Activated naive CD8-positive, alpha-beta T cell treated with anti-CD3 and anti-CD28 coated beads, Interleukin-2, amount 10 ng/mL, durations not matched to agents 7 days and 5 days (primary cell): ENCODE data around the gene TSEN34. TPM values are rescaled to one million over a fixed set of nuclear protein-coding genes. Genes with fewer than 3 reads are reported as not detected.

Experiments used
- ATAC-seq: fragments of 150-1000 bp; cut with Tn5 transposase; one replicate; pipeline ENCODE4 v1.10.0; 2021; ENCODE audit warnings: low read depth, moderate library complexity
- POLR2A ChIA-PET: fragments of 350-600 bp; sonication (Branson Sonifier 250); formaldehyde crosslinking; loops from one replicate; lab custom pipeline; 2021; ENCODE audit warnings: antibody characterized with exemption; lab: Charles Lee
- DNase-seq: peaks from one replicate; pipeline ENCODE4 v3.0.0; 2021
- H3K27ac Mint-ChIP-seq: one replicate; pipeline ENCODE4 v1.8.0; 2022; ENCODE audit warnings: mild to moderate bottlenecking, mixed read lengths
- H3K27me3 Mint-ChIP-seq: one replicate; pipeline ENCODE4 v1.8.0; 2022; ENCODE audit warnings: mild to moderate bottlenecking, moderate library complexity, mixed read lengths
- H3K36me3 Mint-ChIP-seq: one replicate; pipeline ENCODE4 v1.8.0; 2021; ENCODE audit warnings: mild to moderate bottlenecking, mixed read lengths
- H3K4me1 Mint-ChIP-seq: one replicate; pipeline ENCODE4 v1.8.0; 2021; ENCODE audit warnings: mixed read lengths
- H3K4me3 Mint-ChIP-seq: one replicate; pipeline ENCODE4 v1.8.0; 2022; ENCODE audit warnings: mild to moderate bottlenecking, moderate library complexity, mixed read lengths
- H3K9me3 Mint-ChIP-seq: one replicate; pipeline ENCODE4 v1.8.0; 2021; ENCODE audit warnings: mixed read lengths
- total RNA-seq, 2 experiments: library from RNA; stranded (reverse); gene quantifications; one replicate each; pipeline ENCODE4 v1.2.3, GENCODE V29; 2021

The TSEN34 gene
- total RNA-seq, 2 experiments from 2014 or later, result 16.3 to 17.4 TPM

GRCh38 chr19:54154603-54155345, 36.3 kb upstream of the TSEN34 start:
- H3K4me3 Mint-ChIP-seq, result peak overlapping the region; percentile 52
- POLR2A ChIA-PET, result interaction anchor here (0.6 to 1.2 kb wide), 4 partner anchors 18 to 280 kb away, joined by 3 to 5 read pairs (median 3); partner anchors contain the start of gene CNOT3
- peaks cover 37% of the 10 kb centered on the region for H3K36me3 Mint-ChIP-seq

DNA sequence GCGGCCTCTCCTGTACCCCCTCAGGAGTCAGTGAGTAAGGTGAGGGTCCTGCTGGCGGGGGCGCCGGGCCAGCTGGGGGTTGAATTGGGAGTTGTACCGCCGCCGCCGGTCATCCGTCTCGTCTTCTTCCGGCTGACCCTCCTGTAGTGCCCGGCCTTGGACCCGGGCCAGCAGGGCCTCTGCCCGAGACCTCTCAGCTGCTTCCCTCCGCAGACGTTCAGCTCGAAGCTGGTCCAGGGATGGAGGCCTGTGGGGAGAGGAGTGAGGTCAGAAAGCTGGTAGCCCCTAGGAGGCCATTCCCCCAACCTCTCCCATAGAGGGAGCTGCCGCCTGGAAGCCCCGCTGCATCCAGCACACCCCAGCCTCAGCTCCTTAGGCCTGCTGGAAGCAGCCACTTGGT, 35.4 kb upstream of the TSEN34 start:
- Mint-ChIP-seq H3K27me3 (no peaks in the 10 kb centered on the region), H3K9me3 (no peaks in the 10 kb centered on the region), H3K4me1 (peaks cover 30% of the 10 kb centered on the region), H3K4me3 (peak overlapping the region; percentile 25), H3K36me3 (peaks cover 34% of the 10 kb centered on the region), H3K27ac (no peak overlapping the region)
- DNase-seq (no peak), ATAC-seq (no peak)
- POLR2A ChIA-PET, result interaction anchor here (1.2 kb wide), 1 partner anchor 19 kb away, joined by 3 read pairs; the partner anchor contains the start of gene CNOT3

More at GRCh38 chr19:54154603-54155345, 36.3 kb upstream of the TSEN34 start:
- ATAC-seq, result peak; percentile 21
- Mint-ChIP-seq H3K27ac (peak overlapping the region; percentile 90), H3K9me3 (no peaks in the 10 kb centered on the region), H3K27me3 (no peaks in the 10 kb centered on the region), H3K4me1 (peaks cover 27% of the 10 kb centered on the region)
- DNase-seq, result peak; percentile 59

DNA sequence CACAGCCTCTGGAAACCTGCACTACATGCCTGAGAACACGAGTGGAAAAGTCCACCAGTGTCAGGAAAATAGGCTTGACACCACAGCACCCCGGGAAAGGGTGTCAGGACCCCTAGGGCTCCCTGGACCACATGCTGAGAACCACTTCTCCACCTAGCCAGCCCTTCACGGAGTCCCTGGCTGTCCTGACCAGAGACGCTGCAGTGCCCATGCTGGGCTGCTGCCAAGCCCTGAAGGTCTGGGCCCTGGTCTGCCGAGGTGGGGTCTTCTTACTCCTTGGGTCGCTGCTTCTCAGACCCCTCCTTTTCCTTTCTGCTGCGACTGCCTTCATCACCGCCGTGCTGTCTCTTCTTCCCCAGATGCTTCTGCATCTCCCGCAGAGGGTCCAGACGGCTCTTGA, 34.6 kb upstream of the TSEN34 start:
- Mint-ChIP-seq H3K27ac (no peak overlapping the region), H3K4me3 (no peak overlapping the region), H3K4me1 (peaks cover 33% of the 10 kb centered on the region), H3K9me3 (no peaks in the 10 kb centered on the region), H3K27me3 (no peaks in the 10 kb centered on the region), H3K36me3 (peaks cover 30% of the 10 kb centered on the region)
- ATAC-seq, result no peak
- DNase-seq, result no peak
- POLR2A ChIA-PET, result interaction anchor here (0.6 to 1.2 kb wide), 2 partner anchors 20 to 45 kb away, joined by 3 to 4 read pairs; no protein-coding TSS in a partner anchor

DNA sequence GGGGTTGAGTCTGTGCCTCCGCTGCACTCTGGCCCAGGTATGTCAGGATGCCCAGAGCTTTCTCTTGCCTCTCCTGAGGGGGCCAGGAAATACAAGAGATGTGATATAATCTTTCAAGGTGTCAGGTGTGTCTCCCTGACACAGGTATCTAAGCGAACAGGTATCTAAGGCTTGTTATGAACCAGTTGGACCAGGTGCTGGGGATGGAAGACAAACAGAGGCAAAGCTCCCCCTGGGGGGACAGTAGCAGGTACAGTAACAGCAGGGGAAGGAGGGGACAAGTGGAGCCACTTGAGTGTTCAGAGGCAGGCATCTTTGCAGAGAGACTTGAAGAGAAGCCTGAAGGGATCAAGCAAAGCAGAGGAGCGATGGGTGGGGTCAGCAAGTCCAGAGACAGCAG, 34.2 kb upstream of the TSEN34 start:
- Mint-ChIP-seq H3K4me3 (peak overlapping the region; percentile 40), H3K9me3 (no peaks in the 10 kb centered on the region)
- POLR2A ChIA-PET, result interaction anchor here (0.6 to 1.2 kb wide), 2 partner anchors 20 to 46 kb away, joined by 3 to 4 read pairs; no protein-coding TSS in a partner anchor

DNA sequence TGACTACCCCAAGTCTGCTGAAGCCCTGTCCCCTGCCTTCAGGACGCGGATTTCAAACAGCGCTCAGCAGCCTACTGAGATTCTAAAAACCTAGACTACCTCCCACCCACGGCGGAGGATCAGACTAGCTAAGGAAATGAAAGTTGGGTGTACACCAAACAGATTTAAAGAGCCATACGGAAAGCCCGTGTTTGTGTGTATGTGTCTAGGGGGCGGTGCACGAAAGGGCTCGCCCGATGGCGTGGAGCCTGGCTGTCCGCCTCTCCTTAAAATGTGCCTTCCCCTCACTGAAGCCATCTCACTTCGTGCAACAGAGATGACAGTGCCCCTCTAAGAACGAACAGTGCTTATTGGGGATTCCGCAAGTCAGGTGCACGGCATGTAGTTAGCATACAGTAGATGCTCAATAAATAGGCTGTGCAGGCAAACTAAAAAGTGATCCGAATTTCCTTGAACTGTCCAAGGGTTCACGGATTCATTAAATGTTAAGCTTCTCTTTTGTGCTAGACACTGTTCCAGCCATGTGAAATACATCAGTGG, 32.2 kb upstream of the TSEN34 start:
- no peaks in the 10 kb centered on the region for H3K27me3 Mint-ChIP-seq
- POLR2A ChIA-PET, result interaction anchor here (0.8 to 4.1 kb wide), 13 partner anchors 9 to 293 kb away, joined by 3 to 30 read pairs (median 6); partner anchors contain the start of genes CNOT3, MBOAT7, RPS9 and TFPT
- peak overlapping the region; percentile 97 for H3K4me3 Mint-ChIP-seq
- peaks cover 40% of the 10 kb centered on the region for H3K4me1 Mint-ChIP-seq
- no peak for ATAC-seq
- H3K9me3 Mint-ChIP-seq, result no peaks in the 10 kb centered on the region
- peak overlapping the region; percentile 99 for H3K27ac Mint-ChIP-seq
- H3K36me3 Mint-ChIP-seq, result peaks cover 26% of the 10 kb centered on the region
- DNase-seq, result peak; percentile 50

More for the DNA sequence above, 34.2 kb upstream of the TSEN34 start:
- DNase-seq (no peak), ATAC-seq (no peak)
- no peaks in the 10 kb centered on the region for H3K27me3 Mint-ChIP-seq
- H3K36me3 Mint-ChIP-seq, result peaks cover 30% of the 10 kb centered on the region
- H3K4me1 Mint-ChIP-seq, result peaks cover 33% of the 10 kb centered on the region
- H3K27ac Mint-ChIP-seq, result peak overlapping the region; percentile 66

- H3K27ac Mint-ChIP-seq, result peak within 1 kb of the TSS; percentile 99
- H3K4me3 Mint-ChIP-seq, result peak within 1 kb of the TSS; percentile 97
- peaks cover 20% of the 10 kb centered on the region for H3K36me3 Mint-ChIP-seq
- ATAC-seq (peak; percentile 86), DNase-seq (peak; percentile 91)
- no peaks in the 10 kb centered on the region for H3K27me3 Mint-ChIP-seq
- H3K9me3 Mint-ChIP-seq, result no peaks in the 10 kb centered on the region
- peaks cover 39% of the 10 kb centered on the region for H3K4me1 Mint-ChIP-seq
- POLR2A ChIA-PET, result interaction anchor here (0.7 to 4.1 kb wide), 14 partner anchors 9 to 293 kb away, joined by 3 to 30 read pairs (median 6); partner anchors contain the start of genes CNOT3, MBOAT7, RPS9 and TFPT
These were observed 31.5 kb upstream of the TSEN34 start, which contains the start of gene LENG1 for GRCh38 chr19:54159352-54160181. LENG1 (minus strand) TSS chr19:54159721; CDS start chr19:54159695, 26 bp downstream.

- no peaks in the 10 kb centered on the region for H3K9me3 Mint-ChIP-seq
- no peaks in the 10 kb centered on the region for H3K27me3 Mint-ChIP-seq
- POLR2A ChIA-PET, result interaction anchor here (0.7 to 4.1 kb wide), 10 partner anchors 10 to 294 kb away, joined by 3 to 30 read pairs (median 6); partner anchors contain the start of genes CNOT3, MBOAT7, RPS9 and TMC4
- DNase-seq (no peak), ATAC-seq (no peak)
- peak overlapping the region; percentile 99 for H3K27ac Mint-ChIP-seq
- H3K4me3 Mint-ChIP-seq, result peak overlapping the region; percentile 97
- peaks cover 14% of the 10 kb centered on the region for H3K36me3 Mint-ChIP-seq
- H3K4me1 Mint-ChIP-seq, result peaks cover 36% of the 10 kb centered on the region
These were observed 30.8 kb upstream of the TSEN34 start for GRCh38 chr19:54160182-54160811.

GRCh38 chr19:54160854-54161253, 30.3 kb upstream of the TSEN34 start:
- H3K27ac Mint-ChIP-seq, result peak overlapping the region; percentile 99
- H3K9me3 Mint-ChIP-seq, result no peaks in the 10 kb centered on the region
- no peak for DNase-seq
- H3K27me3 Mint-ChIP-seq, result no peaks in the 10 kb centered on the region
- peak overlapping the region; percentile 97 for H3K4me3 Mint-ChIP-seq
- POLR2A ChIA-PET, result interaction anchor here (2.2 to 4.1 kb wide), 3 partner anchors 23 to 40 kb away, joined by 13 to 30 read pairs (median 17); partner anchors contain the start of genes CNOT3, RPS9 and TSEN34
- peaks cover 12% of the 10 kb centered on the region for H3K36me3 Mint-ChIP-seq
- H3K4me1 Mint-ChIP-seq, result peaks cover 36% of the 10 kb centered on the region
- no peak for ATAC-seq

DNA sequence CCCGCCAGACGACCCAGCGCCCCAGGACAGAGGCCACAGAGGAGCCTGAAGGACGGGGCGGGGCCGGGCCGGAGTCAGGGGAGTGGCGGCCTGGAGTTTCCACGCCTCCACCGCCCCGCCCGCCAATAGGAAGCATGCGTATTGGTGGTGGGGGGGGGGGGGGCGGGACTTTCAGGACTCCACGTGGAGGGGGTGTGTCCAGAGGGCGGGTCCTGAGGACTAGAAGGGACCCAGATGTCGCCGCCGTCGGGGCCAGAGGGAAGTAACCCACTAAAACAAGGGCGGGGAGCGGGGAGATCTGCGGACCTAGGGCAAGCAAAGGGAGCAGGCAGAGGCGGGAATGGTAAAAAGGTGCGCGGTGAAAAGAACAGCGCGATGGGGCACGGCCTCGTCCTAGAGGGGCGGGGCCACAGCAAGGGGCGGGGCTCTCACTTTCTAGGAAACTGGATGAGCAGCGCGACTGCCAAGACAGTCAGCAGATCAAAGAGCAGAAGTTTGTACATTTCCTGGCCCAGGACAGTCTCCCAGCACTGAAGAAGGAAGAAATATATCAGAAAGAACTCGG, 28.8 kb upstream of the TSEN34 start:
- POLR2A ChIA-PET, result interaction anchor here (0.7 to 3.3 kb wide), 2 partner anchors 27 to 870 kb away, joined by 3 to 13 read pairs; partner anchors contain the start of gene MBOAT7
- DNase-seq, result peak; percentile 87
- ATAC-seq, result peak; percentile 4
- H3K27ac Mint-ChIP-seq, result peak overlapping the region; percentile 83
- peaks cover 33% of the 10 kb centered on the region for H3K4me1 Mint-ChIP-seq
- H3K4me3 Mint-ChIP-seq, result peak overlapping the region; percentile 92
- no peaks in the 10 kb centered on the region for H3K27me3 Mint-ChIP-seq
- no peaks in the 10 kb centered on the region for H3K9me3 Mint-ChIP-seq
- H3K36me3 Mint-ChIP-seq, result peaks cover 4% of the 10 kb centered on the region

GRCh38 chr19:54162884-54163283, 28.2 kb upstream of the TSEN34 start:
- no peaks in the 10 kb centered on the region for H3K27me3 Mint-ChIP-seq
- peak overlapping the region; percentile 83 for H3K27ac Mint-ChIP-seq
- H3K9me3 Mint-ChIP-seq, result no peaks in the 10 kb centered on the region
- ATAC-seq, result no peak
- peak overlapping the region; percentile 92 for H3K4me3 Mint-ChIP-seq
- no peak for DNase-seq
- peaks cover 33% of the 10 kb centered on the region for H3K4me1 Mint-ChIP-seq
- H3K36me3 Mint-ChIP-seq, result peaks cover 4% of the 10 kb centered on the region
- POLR2A ChIA-PET, result interaction anchor here (0.7 to 3.3 kb wide), 7 partner anchors 11 to 869 kb away, joined by 3 to 13 read pairs (median 4); partner anchors contain the start of genes MBOAT7 and RPS9

- POLR2A ChIA-PET, result interaction anchor here (0.6 to 3.3 kb wide), 5 partner anchors 9 to 50 kb away, joined by 3 to 13 read pairs (median 4); partner anchors contain the start of genes CNOT3, MBOAT7 and RPS9
These were observed 26.6 kb upstream of the TSEN34 start for GRCh38 chr19:54164369-54165068.

More at GRCh38 chr19:54164369-54165068, 26.6 kb upstream of the TSEN34 start:
- peak; percentile 81 for DNase-seq
- no peak for ATAC-seq
- Mint-ChIP-seq H3K4me1 (peaks cover 22% of the 10 kb centered on the region), H3K27me3 (no peaks in the 10 kb centered on the region), H3K4me3 (peak overlapping the region; percentile 76), H3K27ac (peak overlapping the region; percentile 66), H3K9me3 (no peaks in the 10 kb centered on the region), H3K36me3 (peaks cover 3% of the 10 kb centered on the region)
